ENCODE measurements around the gene SLC34A2. TPM values are rescaled to one million over a fixed set of nuclear protein-coding genes. Genes with fewer than 3 reads are reported as not detected.
"Not testable (repeated sequence)": the region's sequence is repeated elsewhere in the genome, so short reads cannot be mapped to it uniquely, and the experiment has no call there.

Gene SLC34A2
- total RNA-seq, 1 donor from 2014 or later = not detected

- intact Hi-C loops (cut with micrococcal nuclease) = not testable (repeated sequence)
Observed at GRCh38 chr4:25661441-25661840, 5.8 kb downstream of the SLC34A2 start.

GRCh38 chr4:25662306-25662705 is 6.7 kb downstream of the SLC34A2 start:
- intact Hi-C loops (cut with micrococcal nuclease) = no loop called here

GRCh38 chr4:25663781-25664180 is 8.1 kb downstream of the SLC34A2 start:
- intact Hi-C loops (cut with micrococcal nuclease) = no loop called here

- intact Hi-C loops (cut with micrococcal nuclease) = no loop called here
Observed at GRCh38 chr4:25666031-25666630, 10.5 kb downstream of the SLC34A2 start.

GRCh38 chr4:25667931-25668557 is 12.4 kb downstream of the SLC34A2 start:
- intact Hi-C loops (cut with micrococcal nuclease) = no loop called here

GRCh38 chr4:25670991-25671390 is 15.3 kb downstream of the SLC34A2 start:
- intact Hi-C loops (cut with micrococcal nuclease) = no loop called here

GRCh38 chr4:25672756-25673155 is 17.1 kb downstream of the SLC34A2 start:
- intact Hi-C loops (cut with micrococcal nuclease) = no loop called here

- intact Hi-C loops (cut with micrococcal nuclease) = no loop called here
Observed at GRCh38 chr4:25674386-25674785, 18.7 kb downstream of the SLC34A2 start.

GRCh38 chr4:25676221-25676620 is 20.6 kb downstream of the SLC34A2 start:
- intact Hi-C loops (cut with micrococcal nuclease) = no loop called here

GRCh38 chr4:25677157-25677556 is 21.5 kb downstream of the SLC34A2 start:
- intact Hi-C loops (cut with micrococcal nuclease) = no loop called here

GRCh38 chr4:25677943-25678342 is 22.3 kb downstream of the SLC34A2 start:
- intact Hi-C loops (cut with micrococcal nuclease) = no loop called here

- intact Hi-C loops (cut with micrococcal nuclease) = no loop called here
Observed at GRCh38 chr4:25687773-25688172, 32.1 kb downstream of the SLC34A2 start.

GRCh38 chr4:25694466-25694865 is 38.8 kb downstream of the SLC34A2 start:
- intact Hi-C loops (cut with micrococcal nuclease) = no loop called here

GRCh38 chr4:25696409-25696808 is 40.8 kb downstream of the SLC34A2 start:
- intact Hi-C loops (cut with micrococcal nuclease) = no loop called here

- intact Hi-C loops (cut with micrococcal nuclease) = no loop called here
Observed at GRCh38 chr4:25697516-25697915, 41.9 kb downstream of the SLC34A2 start.

- intact Hi-C loops (cut with micrococcal nuclease) = no loop called here
Observed at GRCh38 chr4:25700661-25701060, 45.0 kb downstream of the SLC34A2 start.

GRCh38 chr4:25702848-25703247 is 47.2 kb downstream of the SLC34A2 start:
- intact Hi-C loops (cut with micrococcal nuclease) = no loop called here

- intact Hi-C loops (cut with micrococcal nuclease) = no loop called here
Observed at GRCh38 chr4:25703731-25704388, 48.2 kb downstream of the SLC34A2 start.

- intact Hi-C loops (cut with micrococcal nuclease) = no loop called here
Observed at GRCh38 chr4:25704516-25704915, 48.9 kb downstream of the SLC34A2 start.

GRCh38 chr4:25710637-25711036 is 55.0 kb downstream of the SLC34A2 start:
- intact Hi-C loops (cut with micrococcal nuclease) = no loop called here

GRCh38 chr4:25712611-25713010 is 57.0 kb downstream of the SLC34A2 start:
- intact Hi-C loops (cut with micrococcal nuclease) = no loop called here

- intact Hi-C loops (cut with micrococcal nuclease) = no loop called here
Observed at GRCh38 chr4:25713812-25714211, 58.2 kb downstream of the SLC34A2 start.

GRCh38 chr4:25722964-25723363 is 67.3 kb downstream of the SLC34A2 start:
- intact Hi-C loops (cut with micrococcal nuclease) = no loop called here
